Mononuclear cell (primary cell): ENCODE data around the gene LRRC8C. TPM values are rescaled to one million over a fixed set of nuclear protein-coding genes. Genes with fewer than 3 reads are reported as not detected.
"Not testable (repeated sequence)": the region's sequence is repeated elsewhere in the genome, so short reads cannot be mapped to it uniquely, and the experiment has no call there.

ENCODE experiments used
- H3K27me3 ChIP-seq: 2 replicates; pipeline ENCODE4 v1.6.0; 2011; ENCODE audit warnings: low read length, control low read depth; ENCODE audit not compliant: insufficient read depth
- H3K4me1 ChIP-seq: 2 replicates; pipeline ENCODE4 v1.5.1; 2011; ENCODE audit warnings: mild to moderate bottlenecking, low read length, control low read depth; ENCODE audit not compliant: insufficient read depth
- H3K4me3 ChIP-seq: 2 replicates; pipeline ENCODE4 v1.5.1; 2011; ENCODE audit warnings: mild to moderate bottlenecking, low read length, moderate library complexity
- H3K9me3 ChIP-seq: 2 replicates; pipeline ENCODE4 v1.5.1; 2011; ENCODE audit warnings: low read depth, mild to moderate bottlenecking, control low read depth, low read length
- total RNA-seq: library from RNA; depleted of rRNA; stranded (reverse); fragments of >200 nt; gene quantifications from one replicate; pipeline ENCODE4 v1.2.3, GENCODE V29; 2012

The LRRC8C gene
- total RNA-seq, 1 donor, result 46.0 TPM

GRCh38 chr1:89692601-89693521, 59.9 kb downstream of the LRRC8C start:
- Histone ChIP-seq H3K4me1 (peaks cover 45% of the 10 kb centered on the region), H3K9me3 (no peaks in the 10 kb centered on the region), H3K27me3 (no peaks in the 10 kb centered on the region), H3K4me3 (no peak overlapping the region)

GRCh38 chr1:89695847-89696246, 62.9 kb downstream of the LRRC8C start:
- Histone ChIP-seq H3K4me1 (peaks cover 67% of the 10 kb centered on the region), H3K4me3 (no peak overlapping the region)

GRCh38 chr1:89697383-89697782, 64.5 kb downstream of the LRRC8C start:
- Histone ChIP-seq H3K27me3 (no peaks in the 10 kb centered on the region), H3K9me3 (no peaks in the 10 kb centered on the region), H3K4me1 (peaks cover 66% of the 10 kb centered on the region), H3K4me3 (no peak overlapping the region)

More at GRCh38 chr1:89695847-89696246, 62.9 kb downstream of the LRRC8C start:
- Histone ChIP-seq H3K9me3 (no peaks in the 10 kb centered on the region), H3K27me3 (no peaks in the 10 kb centered on the region)

- Histone ChIP-seq H3K9me3 (no peaks in the 10 kb centered on the region), H3K27me3 (no peaks in the 10 kb centered on the region), H3K4me3 (no peak overlapping the region), H3K4me1 (peaks cover 59% of the 10 kb centered on the region)
These were observed 65.2 kb downstream of the LRRC8C start for GRCh38 chr1:89698020-89698560.

GRCh38 chr1:89698624-89699023, 65.7 kb downstream of the LRRC8C start:
- H3K9me3 ChIP-seq, result no peaks in the 10 kb centered on the region
- no peaks in the 10 kb centered on the region for H3K27me3 ChIP-seq
- H3K4me1 ChIP-seq, result peaks cover 54% of the 10 kb centered on the region
- H3K4me3 ChIP-seq, result no peak overlapping the region

GRCh38 chr1:89699451-89699986, 66.6 kb downstream of the LRRC8C start:
- H3K9me3 ChIP-seq, result no peaks in the 10 kb centered on the region
- peaks cover 45% of the 10 kb centered on the region for H3K4me1 ChIP-seq
- H3K4me3 ChIP-seq, result no peak overlapping the region
- H3K27me3 ChIP-seq, result no peaks in the 10 kb centered on the region

- Histone ChIP-seq H3K4me3 (no peak overlapping the region), H3K27me3 (no peaks in the 10 kb centered on the region), H3K9me3 (no peaks in the 10 kb centered on the region), H3K4me1 (peaks cover 40% of the 10 kb centered on the region)
These were observed 68.9 kb downstream of the LRRC8C start for GRCh38 chr1:89701746-89702241.

- no peaks in the 10 kb centered on the region for H3K9me3 ChIP-seq
- no peak overlapping the region for H3K4me3 ChIP-seq
- H3K4me1 ChIP-seq, result peaks cover 47% of the 10 kb centered on the region
- no peaks in the 10 kb centered on the region for H3K27me3 ChIP-seq
These were observed 69.7 kb downstream of the LRRC8C start for GRCh38 chr1:89702520-89703045.

GRCh38 chr1:89703469-89703868, 70.5 kb downstream of the LRRC8C start:
- Histone ChIP-seq H3K4me1 (peaks cover 51% of the 10 kb centered on the region), H3K4me3 (no peak overlapping the region), H3K27me3 (no peaks in the 10 kb centered on the region), H3K9me3 (no peaks in the 10 kb centered on the region)

- no peaks in the 10 kb centered on the region for H3K9me3 ChIP-seq
- no peak overlapping the region for H3K4me3 ChIP-seq
- peaks cover 52% of the 10 kb centered on the region for H3K4me1 ChIP-seq
- H3K27me3 ChIP-seq, result no peaks in the 10 kb centered on the region
These were observed 71.1 kb downstream of the LRRC8C start for GRCh38 chr1:89704014-89704413.

- not testable (repeated sequence) for H3K27me3 ChIP-seq, H3K4me3 ChIP-seq, H3K9me3 ChIP-seq
- peaks cover 47% of the 10 kb centered on the region for H3K4me1 ChIP-seq
These were observed 72.0 kb downstream of the LRRC8C start for GRCh38 chr1:89704885-89705284.

GRCh38 chr1:89705901-89706699, 73.2 kb downstream of the LRRC8C start:
- peaks cover 42% of the 10 kb centered on the region for H3K4me1 ChIP-seq
- no peak overlapping the region for H3K4me3 ChIP-seq
- H3K9me3 ChIP-seq, result no peaks in the 10 kb centered on the region
- no peaks in the 10 kb centered on the region for H3K27me3 ChIP-seq

- Histone ChIP-seq H3K27me3 (no peaks in the 10 kb centered on the region), H3K9me3 (no peaks in the 10 kb centered on the region), H3K4me3 (no peak overlapping the region), H3K4me1 (peaks cover 42% of the 10 kb centered on the region)
These were observed 73.7 kb downstream of the LRRC8C start for GRCh38 chr1:89706700-89707012.

GRCh38 chr1:89708751-89709375, 75.9 kb downstream of the LRRC8C start:
- H3K4me3 ChIP-seq, result no peak overlapping the region
- H3K27me3 ChIP-seq, result no peaks in the 10 kb centered on the region
- H3K9me3 ChIP-seq, result no peaks in the 10 kb centered on the region
- peaks cover 38% of the 10 kb centered on the region for H3K4me1 ChIP-seq
